Epithelial cell of esophagus (primary cell): ENCODE results near the gene TTC39B.
A peak's percentile ranks its signal among the peaks of the same experiment; 100 is the strongest.

ENCODE experiments used
- DNase-seq: peaks from one replicate; pipeline ENCODE4 v3.0.0; 2010; ENCODE audit warnings: low read depth
- H3K4me3 ChIP-seq: 2 replicates; pipeline ENCODE4 v1.5.1; 2011; ENCODE audit warnings: mild to moderate bottlenecking, low read length, control low read depth
- CTCF ChIP-seq: IDR thresholded peaks from 2 replicates; pipeline ENCODE4 v1.5.1; 2011; ENCODE audit warnings: low read depth, mild to moderate bottlenecking, low read length, control low read depth, inconsistent platforms; ENCODE audit not compliant: insufficient read depth; ENCODE audit errors: missing control alignments

Gene TTC39B

DNA sequence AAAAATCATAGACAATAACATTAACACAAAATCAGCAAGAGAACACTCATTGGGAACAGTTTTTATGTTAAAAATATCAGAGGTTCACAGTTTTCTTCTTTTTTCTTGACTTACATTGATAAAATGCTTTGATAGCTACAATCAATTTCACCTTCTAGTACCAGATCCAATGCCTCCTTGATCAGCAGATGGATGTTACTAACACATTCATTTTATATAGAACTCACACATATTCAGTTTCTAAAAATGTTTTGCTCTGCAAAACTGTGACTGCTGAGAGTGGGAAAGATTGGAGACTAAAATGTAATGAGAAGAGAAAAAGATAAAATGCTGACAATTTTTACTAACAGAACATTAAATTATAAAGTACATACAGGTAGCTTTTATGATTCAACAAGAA is 143.1 kb downstream of the TTC39B start:
- no peak for DNase-seq
- H3K4me3 ChIP-seq, result no peak overlapping the region
- no peak for TF ChIP-seq CTCF

- no peak for TF ChIP-seq CTCF
- DNase-seq, result no peak
- no peak overlapping the region for H3K4me3 ChIP-seq
Measured at GRCh38 chr9:15161753-15162152, 145.3 kb downstream of the TTC39B start.

DNA sequence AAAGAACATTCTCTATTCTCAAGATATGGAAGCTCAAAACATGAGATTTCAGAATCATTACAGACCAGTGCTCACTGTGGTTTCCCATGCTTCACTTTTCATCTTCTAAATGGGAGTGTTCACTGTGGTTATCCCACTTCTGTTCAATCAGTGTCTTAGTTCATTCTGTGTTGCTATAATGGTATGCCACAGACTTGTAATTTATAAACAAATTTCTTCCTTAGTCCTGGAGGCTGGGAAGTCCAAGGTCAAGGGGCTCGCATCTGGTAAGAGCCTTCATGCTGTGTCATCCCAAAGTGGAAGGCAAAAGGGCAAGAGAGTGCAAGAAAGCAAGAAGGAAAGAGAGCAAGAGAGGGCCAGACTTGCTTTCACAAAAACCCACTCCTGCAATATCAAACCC is 146.3 kb downstream of the TTC39B start:
- H3K4me3 ChIP-seq, result no peak overlapping the region
- TF ChIP-seq CTCF, result no peak
- DNase-seq, result no peak

GRCh38 chr9:15158064-15158463 is 149.0 kb downstream of the TTC39B start:
- TF ChIP-seq CTCF, result no peak

GRCh38 chr9:15157381-15157780 is 149.6 kb downstream of the TTC39B start:
- DNase-seq, result no peak
- no peak overlapping the region for H3K4me3 ChIP-seq
- no peak for TF ChIP-seq CTCF

More at GRCh38 chr9:15158064-15158463, 149.0 kb downstream of the TTC39B start:
- DNase-seq, result peak; percentile 39
- H3K4me3 ChIP-seq, result no peak overlapping the region

DNA sequence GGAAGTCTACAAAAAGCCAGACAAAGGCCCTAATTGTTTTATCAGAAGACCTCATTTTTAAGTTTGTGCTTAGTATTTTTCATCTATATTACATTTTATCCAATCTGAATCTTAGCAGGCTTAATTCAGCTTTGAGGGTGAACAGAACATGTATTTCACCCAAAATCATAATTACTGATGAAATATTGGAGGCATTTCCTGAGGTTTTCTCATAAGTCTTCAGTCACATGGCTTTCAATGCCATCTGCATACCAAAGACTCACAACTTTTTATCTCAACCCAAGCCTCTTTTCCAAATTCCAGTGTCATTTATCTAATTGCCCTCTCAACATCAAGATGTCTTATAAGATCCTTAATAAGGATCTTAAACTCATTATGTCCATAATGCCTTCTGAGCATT is 150.8 kb downstream of the TTC39B start:
- no peak for TF ChIP-seq CTCF
- no peak for DNase-seq
- H3K4me3 ChIP-seq, result no peak overlapping the region

- TF ChIP-seq CTCF, result no peak
- DNase-seq, result no peak
- H3K4me3 ChIP-seq, result no peak overlapping the region
Measured at GRCh38 chr9:15155826-15156225, 151.2 kb downstream of the TTC39B start.
